IPS-15b (cell line): ENCODE measurements around the gene STK33.

ENCODE experiments used
- H3K27me3 ChIP-seq: one replicate; pipeline ENCODE4 v1.6.1; 2013; ENCODE audit warnings: low read length; ENCODE audit not compliant: control insufficient read depth, insufficient read depth
- H3K36me3 ChIP-seq: one replicate; pipeline ENCODE4 v1.6.1; 2013; ENCODE audit warnings: low read length; ENCODE audit not compliant: control insufficient read depth, insufficient read depth
- H3K4me1 ChIP-seq: one replicate; pipeline ENCODE4 v1.6.1; 2013; ENCODE audit warnings: mild to moderate bottlenecking, low read length; ENCODE audit not compliant: control insufficient read depth, insufficient read depth
- H3K4me3 ChIP-seq: one replicate; pipeline ENCODE4 v1.5.1; 2013; ENCODE audit warnings: low read depth, low read length
- H3K9ac ChIP-seq: one replicate; pipeline ENCODE4 v1.6.1; 2013; ENCODE audit warnings: low read depth, mild to moderate bottlenecking, low read length
- H3K9me3 ChIP-seq: one replicate; pipeline ENCODE4 v1.6.1; 2013; ENCODE audit warnings: mild to moderate bottlenecking, low read length; ENCODE audit not compliant: control insufficient read depth, insufficient read depth

STK33 gene

GRCh38 chr11:8366316-8366715 is 227.7 kb downstream of the STK33 start:
- Histone ChIP-seq H3K4me1 (no peaks in the 10 kb centered on the region), H3K9ac (no peak overlapping the region), H3K27me3 (no peaks in the 10 kb centered on the region), H3K36me3 (no peaks in the 10 kb centered on the region), H3K9me3 (no peaks in the 10 kb centered on the region), H3K4me3 (no peak overlapping the region)

- Histone ChIP-seq H3K9ac (no peak overlapping the region), H3K4me3 (no peak overlapping the region), H3K27me3 (no peaks in the 10 kb centered on the region), H3K4me1 (no peaks in the 10 kb centered on the region), H3K36me3 (no peaks in the 10 kb centered on the region), H3K9me3 (no peaks in the 10 kb centered on the region)
Measured at GRCh38 chr11:8365216-8365941, 228.6 kb downstream of the STK33 start.

DNA sequence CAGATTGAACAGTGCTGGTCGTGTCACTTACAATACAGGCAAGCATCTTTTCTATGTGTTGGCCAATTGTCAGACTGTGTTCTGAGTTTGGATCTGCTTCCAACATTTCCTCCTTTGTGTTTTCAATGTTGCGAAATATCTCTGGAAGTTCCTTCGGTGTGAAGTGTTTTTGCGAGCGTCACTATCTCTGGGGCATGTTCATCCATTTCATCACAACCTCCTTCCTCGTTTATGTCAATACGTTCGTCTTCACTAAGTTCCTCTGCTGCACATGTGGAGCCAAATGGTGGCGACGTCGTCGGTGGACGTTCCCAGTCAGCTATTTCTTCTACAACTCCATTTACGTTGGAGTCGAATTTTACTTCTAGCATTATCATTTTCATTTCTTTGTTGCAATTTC is 230.1 kb downstream of the STK33 start:
- no peaks in the 10 kb centered on the region for H3K4me1 ChIP-seq
- no peaks in the 10 kb centered on the region for H3K36me3 ChIP-seq
- no peaks in the 10 kb centered on the region for H3K27me3 ChIP-seq

DNA sequence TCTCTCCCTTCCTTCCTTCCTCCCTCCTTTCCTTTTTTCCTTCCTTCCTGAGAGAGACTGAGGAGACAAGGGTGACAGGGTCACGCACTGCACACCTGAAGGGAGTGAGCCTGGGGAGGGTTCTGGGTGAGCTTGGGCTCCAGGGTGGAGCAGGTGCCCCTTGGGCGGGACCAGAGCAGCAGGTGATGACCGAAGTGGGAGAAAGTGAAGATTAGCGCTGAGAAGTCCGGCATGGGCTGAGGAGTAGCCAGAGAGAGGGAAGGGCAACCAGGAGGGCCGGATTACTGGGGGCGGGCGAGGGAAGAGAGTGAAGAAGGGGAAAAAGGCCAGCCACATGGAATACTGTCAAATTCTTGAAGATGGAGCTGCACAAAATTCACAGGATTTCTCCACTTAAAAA is 231.1 kb downstream of the STK33 start:
- Histone ChIP-seq H3K4me1 (no peaks in the 10 kb centered on the region), H3K9me3 (no peaks in the 10 kb centered on the region), H3K36me3 (no peaks in the 10 kb centered on the region), H3K27me3 (no peaks in the 10 kb centered on the region), H3K4me3 (no peak overlapping the region), H3K9ac (no peak overlapping the region)

More for the DNA sequence above, 230.1 kb downstream of the STK33 start:
- H3K9me3 ChIP-seq, result no peaks in the 10 kb centered on the region
- no peak overlapping the region for H3K9ac ChIP-seq
- H3K4me3 ChIP-seq, result no peak overlapping the region

DNA sequence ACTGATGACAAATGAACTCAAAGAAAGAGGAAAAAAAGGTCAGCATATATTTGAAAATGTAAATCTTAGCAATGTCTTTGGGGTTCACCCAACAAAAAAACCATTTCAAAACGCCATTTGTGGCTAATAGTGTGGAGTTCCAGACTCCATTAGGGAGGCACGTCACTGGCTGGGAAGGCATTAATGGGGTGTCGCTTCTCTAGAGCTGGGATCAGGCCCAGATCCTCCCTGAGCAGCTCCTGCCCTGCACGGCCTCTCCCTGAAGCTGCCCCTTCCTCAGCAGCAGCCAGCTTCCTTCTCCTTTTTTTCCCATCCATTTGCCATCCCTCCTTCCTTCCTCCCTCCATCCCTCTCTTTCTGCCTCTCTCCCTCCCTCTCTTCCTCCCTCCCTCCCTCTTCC is 231.5 kb downstream of the STK33 start:
- H3K4me1 ChIP-seq, result no peaks in the 10 kb centered on the region
- H3K27me3 ChIP-seq, result no peaks in the 10 kb centered on the region
- no peak overlapping the region for H3K9ac ChIP-seq
- H3K4me3 ChIP-seq, result no peak overlapping the region
- H3K36me3 ChIP-seq, result no peaks in the 10 kb centered on the region
- no peaks in the 10 kb centered on the region for H3K9me3 ChIP-seq

DNA sequence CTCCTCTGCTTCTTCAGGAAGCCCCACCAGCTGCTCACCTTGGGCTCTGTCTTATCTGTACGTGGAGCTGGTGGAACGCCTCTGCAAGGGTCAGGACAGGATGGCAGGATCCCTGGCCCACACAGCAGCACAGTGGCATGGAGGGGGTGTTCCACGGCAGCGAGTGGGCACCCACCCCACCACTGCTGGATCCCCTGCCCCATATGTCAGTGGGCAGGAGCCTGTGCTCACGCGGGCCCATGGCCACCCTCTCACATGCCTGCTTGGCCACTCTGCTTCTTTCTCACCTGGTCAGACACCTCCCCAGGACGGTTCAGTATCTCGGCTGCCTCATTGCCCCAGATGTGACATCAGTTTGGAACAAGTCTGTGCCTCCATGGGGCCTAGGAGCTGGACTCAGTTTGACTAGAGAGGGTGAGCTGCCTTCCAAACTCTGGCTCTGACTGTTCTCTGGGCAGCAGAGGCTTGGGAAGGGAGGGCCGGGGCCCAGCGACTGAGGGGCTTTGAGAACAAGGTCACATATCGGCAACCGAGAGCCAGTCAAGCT is 232.3 kb downstream of the STK33 start:
- no peaks in the 10 kb centered on the region for H3K9me3 ChIP-seq
- H3K4me1 ChIP-seq, result no peaks in the 10 kb centered on the region
- H3K36me3 ChIP-seq, result no peaks in the 10 kb centered on the region
- no peaks in the 10 kb centered on the region for H3K27me3 ChIP-seq
- H3K9ac ChIP-seq, result no peak overlapping the region
- no peak overlapping the region for H3K4me3 ChIP-seq

DNA sequence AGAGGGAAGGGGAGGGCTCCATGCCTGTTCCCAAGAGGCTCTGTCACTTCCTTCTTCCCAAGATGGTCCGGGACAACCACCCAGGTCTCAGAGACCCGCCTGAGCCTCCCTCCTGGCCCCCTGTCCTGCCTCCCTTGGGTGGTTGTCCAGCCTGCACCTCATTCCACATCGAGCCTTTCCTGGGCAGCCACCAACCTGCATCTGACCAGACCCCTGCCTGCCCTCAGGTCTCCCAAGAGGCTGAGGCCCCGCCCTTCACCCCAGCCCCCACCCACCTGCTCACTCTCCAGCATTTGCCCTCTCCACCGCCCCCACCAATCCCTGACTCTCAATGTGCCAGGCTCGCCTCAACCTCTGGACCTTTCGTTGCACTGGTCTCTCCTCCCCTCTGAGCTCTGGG is 232.8 kb downstream of the STK33 start:
- no peak overlapping the region for H3K9ac ChIP-seq
- H3K27me3 ChIP-seq, result no peaks in the 10 kb centered on the region
- no peaks in the 10 kb centered on the region for H3K36me3 ChIP-seq
- no peaks in the 10 kb centered on the region for H3K4me1 ChIP-seq
- H3K9me3 ChIP-seq, result no peaks in the 10 kb centered on the region
- no peak overlapping the region for H3K4me3 ChIP-seq

GRCh38 chr11:8360086-8360828 is 233.8 kb downstream of the STK33 start:
- H3K4me1 ChIP-seq, result no peaks in the 10 kb centered on the region
- H3K9me3 ChIP-seq, result no peaks in the 10 kb centered on the region
- no peak overlapping the region for H3K4me3 ChIP-seq
- no peaks in the 10 kb centered on the region for H3K27me3 ChIP-seq
- no peaks in the 10 kb centered on the region for H3K36me3 ChIP-seq
- peak overlapping the region; percentile 12 for H3K9ac ChIP-seq

DNA sequence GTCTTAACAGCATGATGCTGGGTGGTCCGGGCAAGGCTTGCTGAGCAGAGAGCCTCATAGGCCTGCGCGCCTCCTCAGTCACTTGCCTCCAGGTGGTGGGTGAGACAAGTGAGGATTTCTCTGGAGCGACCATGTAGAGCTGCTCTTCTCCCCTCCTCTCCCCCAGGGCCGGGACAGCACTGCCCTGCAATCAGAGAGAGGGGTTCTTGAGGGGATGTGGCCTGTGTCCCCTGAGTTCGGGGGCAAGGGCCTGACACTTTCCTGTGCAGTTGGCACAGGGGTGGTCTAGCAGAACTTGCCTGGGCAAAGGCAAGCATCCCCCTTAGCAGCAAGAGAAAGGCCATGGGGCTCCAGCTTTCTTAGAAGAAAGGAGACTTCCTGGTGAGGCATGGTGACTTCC is 234.5 kb downstream of the STK33 start:
- H3K36me3 ChIP-seq, result no peaks in the 10 kb centered on the region
- peak overlapping the region; percentile 12 for H3K9ac ChIP-seq
- H3K4me1 ChIP-seq, result no peaks in the 10 kb centered on the region
- no peaks in the 10 kb centered on the region for H3K9me3 ChIP-seq
- no peaks in the 10 kb centered on the region for H3K27me3 ChIP-seq
- H3K4me3 ChIP-seq, result no peak overlapping the region

DNA sequence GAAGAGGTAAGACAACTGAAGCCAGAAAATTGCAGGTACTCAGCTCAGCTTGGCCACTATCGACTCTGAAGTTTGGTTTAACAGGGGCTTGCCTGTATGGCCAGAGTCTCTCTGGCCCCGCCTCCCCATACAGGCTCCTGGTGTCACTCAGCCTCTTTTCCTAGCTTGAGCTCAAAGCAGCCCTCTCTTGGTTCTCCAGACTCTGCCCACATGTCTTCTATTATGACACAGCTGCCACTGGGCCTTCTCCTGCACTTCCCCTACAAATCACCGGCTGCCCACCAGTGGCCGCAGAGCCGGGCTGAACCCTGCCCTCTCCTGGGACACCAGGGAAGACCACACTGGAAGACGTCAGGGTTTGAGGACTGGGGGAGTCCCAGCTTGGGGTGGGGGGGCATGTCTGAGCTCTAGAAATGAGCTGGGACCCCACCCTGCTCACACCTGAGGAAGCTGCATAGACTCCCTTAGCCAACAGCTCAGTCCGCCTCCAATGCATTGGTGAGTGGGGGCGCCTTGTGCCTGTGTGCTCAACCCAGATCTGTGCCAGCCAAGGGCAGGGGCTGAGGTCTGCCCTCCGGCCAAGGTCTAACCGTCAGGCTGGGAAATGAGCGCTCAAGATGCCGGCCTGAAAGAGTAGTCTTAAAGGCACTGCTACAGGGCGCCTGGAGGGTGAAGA is 236.0 kb downstream of the STK33 start:
- Histone ChIP-seq H3K27me3 (no peaks in the 10 kb centered on the region), H3K36me3 (no peaks in the 10 kb centered on the region), H3K9me3 (no peaks in the 10 kb centered on the region), H3K4me1 (no peaks in the 10 kb centered on the region), H3K4me3 (no peak overlapping the region), H3K9ac (no peak overlapping the region)

- Histone ChIP-seq H3K36me3 (no peaks in the 10 kb centered on the region), H3K9me3 (no peaks in the 10 kb centered on the region), H3K4me1 (no peaks in the 10 kb centered on the region), H3K27me3 (no peaks in the 10 kb centered on the region), H3K4me3 (no peak overlapping the region), H3K9ac (no peak overlapping the region)
Measured at GRCh38 chr11:8357505-8357888, 236.5 kb downstream of the STK33 start.
